Gastroesophageal sphincter (tissue), 3 donors: Measurements from ENCODE around the gene SOST.

Experiments used
- EP300 ChIP-seq: sonication (generic); formaldehyde crosslinking; IDR thresholded peaks from one replicate; pipeline ENCODE4 v1.6.1; 2017; ENCODE audit warnings: antibody characterized with exemption, mild to moderate bottlenecking
- POLR2A ChIP-seq, 2 donors: fragments of 450-650 bp; IDR thresholded peaks; one replicate each; pipeline ENCODE4 v1.6.1; 2017; ENCODE audit warnings: antibody characterized with exemption in 2 of 2, mild to moderate bottlenecking in 2 of 2, moderate library complexity in 1 of 2
- POLR2AphosphoS5 ChIP-seq: sonication (generic); formaldehyde crosslinking; IDR thresholded peaks from one replicate; pipeline ENCODE4 v1.6.1; 2017; ENCODE audit warnings: antibody characterized with exemption
- TF ChIP-seq, protein P1 (sequence below), 4 experiments: fragments of 200-600 bp in 2 of 4; fragments of 450-650 bp in 2 of 4; sonication (generic) in 1 of 4; IDR thresholded peaks; one replicate each; pipeline ENCODE4 v1.5.1; 2017 to 2019; ENCODE audit warnings: antibody characterized with exemption in 4 of 4, mild to moderate bottlenecking in 2 of 4, moderate library complexity in 2 of 4

DNA sequence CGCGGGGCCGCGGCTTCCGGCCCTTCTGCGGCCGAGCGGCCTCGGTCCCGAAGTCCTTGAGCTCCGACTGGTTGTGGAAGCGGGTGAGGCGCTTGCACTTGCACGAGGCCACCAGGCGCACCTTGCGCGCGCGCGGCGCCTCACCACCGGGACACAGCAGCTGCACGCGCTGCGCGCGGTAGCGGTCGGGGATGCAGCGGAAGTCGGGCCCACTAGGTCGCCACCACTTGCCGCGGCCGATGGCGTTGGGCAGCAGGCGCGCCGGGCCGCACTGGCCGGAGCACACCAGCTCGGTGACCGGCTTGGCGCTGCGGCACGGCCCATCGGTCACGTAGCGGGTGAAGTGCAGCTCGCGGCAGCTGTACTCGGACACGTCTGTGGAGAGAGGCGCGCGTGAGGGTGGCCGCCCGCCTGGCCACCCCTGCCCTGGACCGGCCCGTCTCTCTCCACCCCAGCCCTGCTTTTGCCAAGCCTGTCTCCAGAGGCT, 3.2 kb downstream of the SOST start:
- TF ChIP-seq, protein P1, sequence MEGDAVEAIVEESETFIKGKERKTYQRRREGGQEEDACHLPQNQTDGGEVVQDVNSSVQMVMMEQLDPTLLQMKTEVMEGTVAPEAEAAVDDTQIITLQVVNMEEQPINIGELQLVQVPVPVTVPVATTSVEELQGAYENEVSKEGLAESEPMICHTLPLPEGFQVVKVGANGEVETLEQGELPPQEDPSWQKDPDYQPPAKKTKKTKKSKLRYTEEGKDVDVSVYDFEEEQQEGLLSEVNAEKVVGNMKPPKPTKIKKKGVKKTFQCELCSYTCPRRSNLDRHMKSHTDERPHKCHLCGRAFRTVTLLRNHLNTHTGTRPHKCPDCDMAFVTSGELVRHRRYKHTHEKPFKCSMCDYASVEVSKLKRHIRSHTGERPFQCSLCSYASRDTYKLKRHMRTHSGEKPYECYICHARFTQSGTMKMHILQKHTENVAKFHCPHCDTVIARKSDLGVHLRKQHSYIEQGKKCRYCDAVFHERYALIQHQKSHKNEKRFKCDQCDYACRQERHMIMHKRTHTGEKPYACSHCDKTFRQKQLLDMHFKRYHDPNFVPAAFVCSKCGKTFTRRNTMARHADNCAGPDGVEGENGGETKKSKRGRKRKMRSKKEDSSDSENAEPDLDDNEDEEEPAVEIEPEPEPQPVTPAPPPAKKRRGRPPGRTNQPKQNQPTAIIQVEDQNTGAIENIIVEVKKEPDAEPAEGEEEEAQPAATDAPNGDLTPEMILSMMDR (IDR thresholded peaks at IDR 0.05), result no peak
- TF ChIP-seq POLR2AphosphoS5 (no peak), POLR2A (IDR thresholded peaks at IDR 0.05) (no peak), EP300 (no peak)
